Activated CD4-positive, alpha-beta T cell treated with anti-CD3 and anti-CD28 coated beads, Interleukin-2, amount 10 ng/mL, durations not matched to agents 24 days and 14 days (primary cell): ENCODE measurements around the gene NLRP5. TPM values are rescaled to one million over a fixed set of nuclear protein-coding genes. Genes with fewer than 3 reads are reported as not detected.
"Not testable (repeated sequence)": the region's sequence is repeated elsewhere in the genome, so short reads cannot be mapped to it uniquely, and the experiment has no call there.

Experiments used
- DNase-seq: peaks from one replicate; pipeline ENCODE4 v3.0.0; 2022
- H3K27ac Mint-ChIP-seq: one replicate; pipeline ENCODE4 v1.8.0; 2022; ENCODE audit warnings: mild to moderate bottlenecking, mixed read lengths
- H3K27me3 Mint-ChIP-seq: one replicate; pipeline ENCODE4 v1.8.0; 2022; ENCODE audit warnings: mixed read lengths
- H3K36me3 Mint-ChIP-seq: one replicate; pipeline ENCODE4 v1.8.0; 2022; ENCODE audit warnings: low read depth, mild to moderate bottlenecking, mixed read lengths
- H3K4me1 Mint-ChIP-seq: one replicate; pipeline ENCODE4 v1.8.0; 2021; ENCODE audit warnings: mixed read lengths
- H3K4me3 Mint-ChIP-seq: one replicate; pipeline ENCODE4 v1.8.0; 2022; ENCODE audit warnings: mild to moderate bottlenecking, moderate library complexity, mixed read lengths
- H3K9me3 Mint-ChIP-seq: one replicate; pipeline ENCODE4 v1.8.0; 2021; ENCODE audit warnings: mixed read lengths
- intact Hi-C: fragments of 100-400 bp; cut with micrococcal nuclease; formaldehyde crosslinking; loops from one replicate; pipeline ENCODE4 v1.15.1; 2023
- total RNA-seq: library from RNA; stranded (reverse); gene quantifications from 2 replicates; pipeline ENCODE4 v1.2.3, GENCODE V29; 2022

Gene NLRP5
- total RNA-seq: not detected in 2 replicates

DNA sequence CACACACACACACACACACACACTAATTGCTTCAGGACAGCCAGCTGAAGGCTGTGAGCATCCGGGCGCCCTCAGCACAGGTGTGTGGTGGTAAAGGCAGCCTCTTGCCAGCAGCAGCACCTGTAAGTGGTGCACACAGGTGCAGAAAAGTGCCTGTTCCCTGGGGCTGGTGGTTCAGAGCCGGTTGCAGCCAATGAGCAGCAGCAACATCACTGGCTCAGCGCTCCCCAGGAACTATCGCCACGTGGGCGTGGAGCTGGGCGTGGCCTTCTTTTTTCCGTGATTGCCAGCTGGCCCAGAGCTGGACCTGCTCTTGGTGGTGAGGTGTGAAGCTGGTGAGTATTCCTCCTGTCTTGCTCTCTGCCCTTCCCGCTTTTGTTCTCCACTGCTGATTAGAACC lies at the start of gene NLRP5:
NLRP5 (plus strand) TSS at position 289 of the 400 bp plus-strand sequence.
- intact Hi-C loops: no loop called here
- no peak within 1 kb of the TSS for H3K27ac Mint-ChIP-seq
- H3K9me3 Mint-ChIP-seq: peaks cover 17% of the 10 kb centered on the region
- no peak for DNase-seq
- no peaks in the 10 kb centered on the region for H3K4me1 Mint-ChIP-seq
- no peak within 1 kb of the TSS for H3K4me3 Mint-ChIP-seq
- H3K27me3 Mint-ChIP-seq: no peaks in the 10 kb centered on the region
- H3K36me3 Mint-ChIP-seq: no peaks in the 10 kb centered on the region

- DNase-seq: no peak
- intact Hi-C loops: no loop called here
- Mint-ChIP-seq H3K9me3 (peaks cover 36% of the 10 kb centered on the region), H3K27me3 (no peaks in the 10 kb centered on the region), H3K4me1 (no peaks in the 10 kb centered on the region), H3K27ac (no peak overlapping the region), H3K4me3 (no peak overlapping the region), H3K36me3 (no peaks in the 10 kb centered on the region)
These were observed 47.4 kb upstream of the NLRP5 start for GRCh38 chr19:55939206-55939605.

DNA sequence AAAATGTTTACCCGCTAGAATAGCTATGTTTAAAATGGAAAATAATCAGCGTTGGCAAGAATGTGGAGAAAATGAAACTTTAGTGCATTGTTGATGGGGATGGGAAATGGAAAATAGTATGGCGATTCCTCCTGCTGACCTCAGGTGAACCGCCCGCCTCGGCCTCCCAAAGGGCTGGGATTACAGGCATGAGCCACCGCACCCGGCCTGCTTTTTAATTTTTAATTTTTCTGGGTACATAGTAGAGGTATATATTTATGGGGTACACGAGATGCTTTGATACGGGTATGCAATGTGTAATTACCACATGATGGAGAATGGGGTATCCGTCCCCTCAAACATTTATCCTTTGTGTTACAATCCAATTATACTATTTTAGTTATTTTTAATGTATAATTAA lies 46.3 kb upstream of the NLRP5 start:
- no peaks in the 10 kb centered on the region for H3K27me3 Mint-ChIP-seq
- H3K4me3 Mint-ChIP-seq: no peak overlapping the region
- H3K27ac Mint-ChIP-seq: no peak overlapping the region
- intact Hi-C loops: no loop called here
- H3K9me3 Mint-ChIP-seq: peaks cover 28% of the 10 kb centered on the region
- H3K4me1 Mint-ChIP-seq: no peaks in the 10 kb centered on the region
- no peaks in the 10 kb centered on the region for H3K36me3 Mint-ChIP-seq
- no peak for DNase-seq

DNA sequence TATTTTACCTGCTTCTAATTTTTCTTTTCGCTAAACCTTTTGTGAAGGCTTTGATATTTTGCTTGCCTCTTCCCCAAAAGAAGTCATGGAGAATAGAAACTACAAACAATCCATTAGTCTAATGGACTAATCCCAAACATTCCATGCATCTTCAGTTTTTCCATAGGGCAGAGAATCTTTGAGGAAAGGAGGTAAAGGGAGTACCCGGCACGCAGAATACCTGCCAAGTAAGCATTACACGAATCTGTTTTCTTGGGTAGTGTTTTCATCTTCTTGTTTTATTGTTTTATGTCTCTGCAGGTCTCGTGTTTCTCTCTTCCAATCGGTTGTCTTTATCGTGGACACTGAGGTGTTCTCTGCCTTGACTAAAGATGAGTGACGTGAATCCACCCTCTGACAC lies 39.0 kb upstream of the NLRP5 start, which contains the start of gene NLRP8:
NLRP8 (plus strand) TSS at position 301 of the 400 bp plus-strand sequence.
- H3K4me1 Mint-ChIP-seq: no peaks in the 10 kb centered on the region
- H3K4me3 Mint-ChIP-seq: no peak within 1 kb of the TSS
- H3K9me3 Mint-ChIP-seq: peaks cover 21% of the 10 kb centered on the region
- no peak for DNase-seq
- no peak within 1 kb of the TSS for H3K27ac Mint-ChIP-seq
- no peaks in the 10 kb centered on the region for H3K27me3 Mint-ChIP-seq
- intact Hi-C loops: no loop called here
- H3K36me3 Mint-ChIP-seq: peaks cover 1% of the 10 kb centered on the region

- H3K4me3 Mint-ChIP-seq, H3K27me3 Mint-ChIP-seq, intact Hi-C loops, H3K4me1 Mint-ChIP-seq, H3K36me3 Mint-ChIP-seq, H3K27ac Mint-ChIP-seq, DNase-seq: not testable (repeated sequence)
- peaks cover 16% of the 10 kb centered on the region for H3K9me3 Mint-ChIP-seq
These were observed 36.0 kb upstream of the NLRP5 start for GRCh38 chr19:55950566-55950965.

DNA sequence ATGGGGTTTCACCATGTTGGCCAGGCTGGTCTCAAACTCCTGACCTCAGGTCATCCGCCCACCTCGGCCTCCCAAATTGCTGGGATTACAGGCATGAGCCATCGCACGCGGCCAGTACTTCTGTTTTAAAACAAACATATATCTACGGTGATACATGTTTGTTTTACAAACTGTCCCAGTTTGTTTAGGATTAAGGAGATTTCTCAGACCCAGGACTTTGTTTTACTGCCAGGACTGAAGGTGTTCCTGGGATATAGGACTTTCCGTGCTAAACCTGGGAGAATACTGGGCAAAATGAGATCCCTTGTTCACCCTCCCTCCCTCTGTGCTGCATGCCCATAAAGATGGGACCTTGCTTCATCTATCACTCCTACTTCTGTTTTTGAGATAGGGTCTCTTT lies 30.1 kb upstream of the NLRP5 start:
- no peaks in the 10 kb centered on the region for H3K4me1 Mint-ChIP-seq
- peaks cover 8% of the 10 kb centered on the region for H3K9me3 Mint-ChIP-seq
- H3K27me3 Mint-ChIP-seq: no peaks in the 10 kb centered on the region
- no peaks in the 10 kb centered on the region for H3K36me3 Mint-ChIP-seq
- DNase-seq: no peak
- no peak overlapping the region for H3K4me3 Mint-ChIP-seq
- H3K27ac Mint-ChIP-seq: no peak overlapping the region
- intact Hi-C loops: no loop called here

DNA sequence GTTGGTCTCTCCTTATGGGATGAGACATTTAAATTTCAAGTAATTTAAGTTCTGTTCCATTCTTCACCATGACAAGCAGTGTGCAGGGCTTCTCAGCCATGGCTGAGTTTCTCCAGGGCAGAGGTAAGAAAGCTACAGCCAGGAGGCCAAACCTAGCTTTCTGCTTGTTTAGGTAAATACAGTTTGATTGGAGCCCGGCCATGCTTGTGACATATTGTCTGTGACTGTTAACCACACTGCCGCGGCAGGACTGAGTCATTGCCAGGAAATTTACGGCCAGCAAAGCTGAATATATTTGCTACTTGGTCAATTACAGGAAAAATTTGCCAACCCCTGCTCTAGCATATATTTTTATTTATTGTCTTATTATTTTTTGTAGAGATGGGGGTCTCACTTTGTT lies 28.2 kb upstream of the NLRP5 start:
- DNase-seq: no peak
- Mint-ChIP-seq H3K9me3 (peaks cover 7% of the 10 kb centered on the region), H3K27ac (no peak overlapping the region), H3K4me3 (no peak overlapping the region), H3K27me3 (no peaks in the 10 kb centered on the region), H3K4me1 (no peaks in the 10 kb centered on the region), H3K36me3 (no peaks in the 10 kb centered on the region)
- intact Hi-C loops: no loop called here

- Mint-ChIP-seq H3K27ac (no peak overlapping the region), H3K4me3 (no peak overlapping the region), H3K27me3 (no peaks in the 10 kb centered on the region), H3K36me3 (no peaks in the 10 kb centered on the region), H3K4me1 (no peaks in the 10 kb centered on the region), H3K9me3 (peaks cover 7% of the 10 kb centered on the region)
- intact Hi-C loops: no loop called here
- DNase-seq: no peak
These were observed 26.4 kb upstream of the NLRP5 start for GRCh38 chr19:55959996-55960675.

DNA sequence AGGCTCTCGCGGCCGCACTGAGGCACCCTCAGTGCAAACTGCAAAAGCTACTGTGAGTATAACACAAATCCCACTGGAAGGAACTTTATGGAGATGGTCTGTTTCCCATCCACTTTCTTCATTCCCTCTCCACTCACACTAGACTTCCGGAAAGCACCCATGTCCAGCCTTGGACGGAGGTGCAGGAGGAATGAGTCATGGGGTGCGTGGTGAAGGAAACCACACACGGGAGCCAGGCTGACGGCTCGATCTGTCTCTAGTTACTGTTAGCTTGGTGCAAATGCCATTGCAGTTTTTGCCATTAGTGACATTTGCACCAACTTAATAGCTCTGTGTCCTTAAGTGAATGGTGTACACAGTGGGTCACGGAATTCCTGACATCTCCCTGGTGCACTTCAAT lies 24.4 kb upstream of the NLRP5 start:
- H3K27me3 Mint-ChIP-seq: no peaks in the 10 kb centered on the region
- DNase-seq: no peak
- H3K36me3 Mint-ChIP-seq: no peaks in the 10 kb centered on the region
- H3K27ac Mint-ChIP-seq: no peak overlapping the region
- H3K4me1 Mint-ChIP-seq: no peaks in the 10 kb centered on the region
- H3K4me3 Mint-ChIP-seq: no peak overlapping the region
- H3K9me3 Mint-ChIP-seq: peaks cover 16% of the 10 kb centered on the region
- intact Hi-C loops: no loop called here

GRCh38 chr19:55973982-55974381 lies 12.6 kb upstream of the NLRP5 start:
- no peak for DNase-seq
- no peaks in the 10 kb centered on the region for H3K4me1 Mint-ChIP-seq
- H3K27ac Mint-ChIP-seq: no peak overlapping the region
- no peaks in the 10 kb centered on the region for H3K27me3 Mint-ChIP-seq
- H3K9me3 Mint-ChIP-seq: peaks cover 29% of the 10 kb centered on the region
- H3K36me3 Mint-ChIP-seq: no peaks in the 10 kb centered on the region
- no peak overlapping the region for H3K4me3 Mint-ChIP-seq
- intact Hi-C loops: no loop called here

DNA sequence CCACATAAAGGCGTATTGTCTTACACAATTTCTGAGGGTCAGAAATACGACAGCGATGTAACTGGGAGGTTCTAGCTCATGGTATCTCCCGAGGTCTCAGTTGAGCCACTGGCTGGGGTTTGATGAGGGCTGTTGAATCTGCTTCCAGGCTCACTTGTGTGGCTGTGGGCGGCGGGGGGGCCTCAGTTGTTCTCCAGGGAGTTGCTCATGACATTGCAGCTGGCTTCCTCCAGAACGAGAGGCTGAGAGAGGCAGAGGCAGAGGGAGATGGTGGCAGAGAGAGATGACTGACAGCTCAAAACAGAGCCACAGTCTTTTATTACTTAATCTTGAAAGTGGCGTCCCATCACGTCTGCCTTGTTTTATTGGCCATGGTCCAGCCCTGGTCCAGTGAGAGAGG lies 6.2 kb upstream of the NLRP5 start:
- Mint-ChIP-seq H3K27me3 (no peaks in the 10 kb centered on the region), H3K27ac (no peak overlapping the region), H3K4me1 (no peaks in the 10 kb centered on the region), H3K9me3 (peaks cover 17% of the 10 kb centered on the region), H3K36me3 (no peaks in the 10 kb centered on the region), H3K4me3 (no peak overlapping the region)
- intact Hi-C loops: no loop called here
- DNase-seq: no peak

GRCh38 chr19:55985254-55985653 lies 1.3 kb upstream of the NLRP5 start:
- no peaks in the 10 kb centered on the region for H3K27me3 Mint-ChIP-seq
- no peak overlapping the region for H3K4me3 Mint-ChIP-seq
- H3K36me3 Mint-ChIP-seq: no peaks in the 10 kb centered on the region
- intact Hi-C loops: no loop called here
- H3K4me1 Mint-ChIP-seq: no peaks in the 10 kb centered on the region
- H3K9me3 Mint-ChIP-seq: peaks cover 18% of the 10 kb centered on the region
- H3K27ac Mint-ChIP-seq: no peak overlapping the region
- DNase-seq: no peak

DNA sequence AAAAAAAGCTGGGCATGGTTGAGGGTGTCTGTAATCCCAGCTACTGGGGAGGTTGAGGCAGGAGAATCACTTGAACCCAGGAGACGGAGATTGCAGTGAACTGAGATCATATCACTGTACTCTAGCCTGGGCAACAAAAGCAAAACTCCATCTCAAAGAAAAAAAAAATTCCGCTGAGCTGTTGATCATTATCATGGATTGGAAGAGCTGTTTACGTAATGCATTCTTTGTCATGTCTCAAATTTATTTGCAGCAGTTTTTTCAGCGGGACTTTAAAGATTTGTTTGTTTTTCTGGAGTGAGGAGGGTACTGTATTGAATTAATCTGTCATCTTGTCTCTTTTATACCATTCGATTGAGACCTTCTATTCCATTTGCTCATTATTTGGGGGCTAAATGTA lies 4.3 kb downstream of the NLRP5 start:
- H3K9me3 Mint-ChIP-seq: peaks cover 26% of the 10 kb centered on the region
- H3K27ac Mint-ChIP-seq: no peak overlapping the region

DNA sequence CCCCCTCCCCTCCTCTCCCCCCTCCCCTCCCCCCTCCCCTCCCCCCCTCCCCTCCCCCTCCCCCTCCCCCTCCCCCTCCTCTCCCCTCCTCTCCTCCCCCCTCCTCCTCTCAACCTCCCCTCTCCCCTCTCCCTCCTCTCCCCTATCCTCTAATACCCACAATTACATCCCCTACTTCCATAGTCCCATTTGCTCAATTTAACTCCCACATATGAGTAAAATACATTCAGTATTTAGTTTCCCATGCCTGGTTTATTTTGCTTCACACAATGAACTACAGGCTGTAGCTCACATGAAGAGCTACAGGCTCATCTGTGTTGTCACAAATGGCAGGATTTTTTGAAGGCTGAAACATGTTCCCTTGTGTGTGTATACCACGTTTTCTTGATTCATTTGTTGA lies 6.9 kb downstream of the NLRP5 start:
- Mint-ChIP-seq H3K27me3 (no peaks in the 10 kb centered on the region), H3K9me3 (peaks cover 24% of the 10 kb centered on the region), H3K4me1 (no peaks in the 10 kb centered on the region), H3K4me3 (no peak overlapping the region), H3K36me3 (peaks cover 2% of the 10 kb centered on the region), H3K27ac (no peak overlapping the region)
- no peak for DNase-seq
- intact Hi-C loops: no loop called here

More for the DNA sequence above, 4.3 kb downstream of the NLRP5 start:
- no peaks in the 10 kb centered on the region for H3K4me1 Mint-ChIP-seq
- intact Hi-C loops: no loop called here
- H3K27me3 Mint-ChIP-seq: no peaks in the 10 kb centered on the region
- DNase-seq: no peak
- no peak overlapping the region for H3K4me3 Mint-ChIP-seq
- peaks cover 2% of the 10 kb centered on the region for H3K36me3 Mint-ChIP-seq

DNA sequence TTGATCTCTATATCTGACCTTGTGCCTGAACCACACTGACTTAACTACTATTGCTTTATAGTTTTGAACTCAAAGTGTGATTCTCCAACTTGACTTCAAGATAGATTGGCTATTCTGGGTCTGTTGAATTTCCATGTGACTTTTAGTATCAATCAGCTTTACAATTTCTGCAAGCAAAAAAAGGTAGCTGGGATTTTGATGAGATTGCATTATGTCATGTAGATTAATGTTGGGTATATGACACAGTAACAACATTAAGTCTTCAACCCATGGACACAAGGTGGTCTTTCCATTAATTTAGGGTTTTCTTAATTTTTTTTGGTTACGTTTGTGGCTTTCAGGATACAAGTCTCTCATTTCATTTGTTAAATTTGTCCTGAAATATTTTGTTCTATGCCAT lies 28.2 kb downstream of the NLRP5 start:
- H3K4me1 Mint-ChIP-seq: no peaks in the 10 kb centered on the region
- H3K4me3 Mint-ChIP-seq: no peak overlapping the region
- peaks cover 23% of the 10 kb centered on the region for H3K9me3 Mint-ChIP-seq
- no peaks in the 10 kb centered on the region for H3K36me3 Mint-ChIP-seq
- H3K27me3 Mint-ChIP-seq: no peaks in the 10 kb centered on the region
- DNase-seq: no peak
- intact Hi-C loops: no loop called here
- H3K27ac Mint-ChIP-seq: no peak overlapping the region
